GM18505 (cell line): ENCODE data around the gene PAX2.

Experiments used
- ATAC-seq: cut with Tn5 transposase; IDR thresholded peaks from one replicate; pipeline ENCODE4 v1.9.1; 2021; ENCODE audit not compliant: unreplicated experiment
- POLR2A ChIP-seq: IDR thresholded peaks from 4 replicates; pipeline ENCODE4 v1.6.1; 2011; ENCODE audit warnings: borderline replicate concordance; ENCODE audit not compliant: insufficient read depth, insufficient read length; ENCODE audit errors: extremely low read depth

PAX2 gene

DNA sequence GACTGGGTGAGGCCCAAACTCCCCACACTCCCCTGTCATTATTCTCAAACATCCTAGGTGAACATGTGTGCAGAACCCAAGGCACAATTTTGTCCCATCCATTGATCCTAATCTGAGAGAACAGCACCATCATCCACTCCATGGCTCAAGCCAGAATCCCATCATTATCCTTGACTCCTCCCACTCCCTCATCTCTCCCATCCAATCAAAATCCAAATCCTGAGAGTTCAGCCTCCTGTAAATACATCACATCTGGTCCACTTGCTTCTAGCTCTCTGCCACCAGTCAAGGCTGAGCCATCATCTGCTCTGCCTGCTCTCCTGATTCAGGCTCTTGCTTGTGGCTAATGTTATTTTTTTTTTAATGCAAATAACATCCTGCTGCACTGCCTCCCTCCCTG, 91.5 kb downstream of the PAX2 start:
- ATAC-seq: no peak
- no peak for TF ChIP-seq POLR2A

- TF ChIP-seq POLR2A: no peak
- no peak for ATAC-seq
These were observed 91.9 kb downstream of the PAX2 start for GRCh38 chr10:100837300-100837699.

- ATAC-seq: no peak
- TF ChIP-seq POLR2A: no peak
These were observed 93.6 kb downstream of the PAX2 start for GRCh38 chr10:100838986-100839385.

DNA sequence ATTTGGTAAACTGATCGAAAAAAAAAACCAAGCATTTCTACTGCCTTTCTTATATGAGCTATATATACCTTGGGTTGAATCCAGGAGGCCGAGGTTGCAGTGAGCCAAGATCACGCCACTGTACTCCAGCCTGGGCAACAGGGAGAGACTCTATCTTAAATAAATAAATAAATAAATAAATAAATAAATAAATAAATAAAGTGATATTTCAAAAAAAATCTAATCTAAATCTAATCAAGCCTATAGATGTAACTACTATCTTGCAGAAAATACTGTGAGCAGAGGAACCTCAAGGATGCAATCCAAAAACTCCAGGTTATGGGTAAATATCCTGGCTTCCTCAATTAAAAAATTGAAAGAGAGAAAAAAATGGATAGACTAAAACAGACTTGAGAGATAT, 96.1 kb downstream of the PAX2 start:
- TF ChIP-seq POLR2A: no peak

GRCh38 chr10:100847440-100847839, 102.1 kb downstream of the PAX2 start:
- TF ChIP-seq POLR2A: no peak
- no peak for ATAC-seq

More for the DNA sequence above, 96.1 kb downstream of the PAX2 start:
- no peak for ATAC-seq

- TF ChIP-seq POLR2A: no peak
- no peak for ATAC-seq
These were observed 103.4 kb downstream of the PAX2 start for GRCh38 chr10:100848770-100849169.

DNA sequence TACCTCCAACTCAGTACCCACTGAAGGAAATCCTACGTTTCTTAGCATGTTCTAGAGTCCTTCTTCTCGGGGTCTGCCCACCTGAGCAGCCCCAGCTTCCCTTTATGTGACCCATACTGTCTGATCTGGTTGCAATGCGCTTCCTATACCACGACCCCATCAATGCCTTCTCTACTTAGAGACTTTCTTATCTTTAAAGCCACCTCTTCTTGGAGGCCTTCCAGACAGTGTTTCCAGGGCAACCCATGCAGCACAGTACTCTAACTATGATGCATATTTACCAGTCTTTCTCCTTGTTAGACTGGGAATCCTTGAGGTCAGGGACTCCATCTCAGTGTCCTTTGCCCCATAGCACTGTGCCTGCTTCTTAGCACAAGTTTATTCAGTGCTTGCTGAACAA, 112.9 kb downstream of the PAX2 start:
- TF ChIP-seq POLR2A: no peak
- ATAC-seq: no peak

- ATAC-seq: no peak
- no peak for TF ChIP-seq POLR2A
These were observed 113.5 kb downstream of the PAX2 start for GRCh38 chr10:100858747-100859483.

- TF ChIP-seq POLR2A: no peak
- no peak for ATAC-seq
These were observed 114.0 kb downstream of the PAX2 start for GRCh38 chr10:100859484-100859763.

DNA sequence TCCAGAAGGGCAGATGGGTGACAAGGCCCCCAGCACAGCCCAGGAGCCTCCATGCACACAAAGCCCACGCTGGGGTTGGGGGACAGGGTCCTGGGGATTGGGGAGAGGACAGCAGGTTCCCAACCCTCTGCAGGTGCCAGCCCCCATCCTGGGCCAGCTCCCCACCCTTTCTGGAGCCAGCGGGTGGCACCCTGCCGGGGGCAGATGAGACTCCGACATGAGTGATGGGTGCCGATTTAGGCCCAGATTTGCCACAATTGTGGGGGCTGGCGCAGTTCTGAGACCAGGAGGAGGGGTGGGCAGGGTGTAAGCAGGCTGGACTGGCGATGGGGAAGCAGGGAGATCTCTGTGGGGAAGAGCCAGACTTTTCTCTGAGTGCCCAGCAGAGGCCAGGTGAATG, 118.1 kb downstream of the PAX2 start:
- no peak for ATAC-seq
- TF ChIP-seq POLR2A: no peak

GRCh38 chr10:100864036-100864885, 118.9 kb downstream of the PAX2 start:
- TF ChIP-seq POLR2A: no peak
- no peak for ATAC-seq

DNA sequence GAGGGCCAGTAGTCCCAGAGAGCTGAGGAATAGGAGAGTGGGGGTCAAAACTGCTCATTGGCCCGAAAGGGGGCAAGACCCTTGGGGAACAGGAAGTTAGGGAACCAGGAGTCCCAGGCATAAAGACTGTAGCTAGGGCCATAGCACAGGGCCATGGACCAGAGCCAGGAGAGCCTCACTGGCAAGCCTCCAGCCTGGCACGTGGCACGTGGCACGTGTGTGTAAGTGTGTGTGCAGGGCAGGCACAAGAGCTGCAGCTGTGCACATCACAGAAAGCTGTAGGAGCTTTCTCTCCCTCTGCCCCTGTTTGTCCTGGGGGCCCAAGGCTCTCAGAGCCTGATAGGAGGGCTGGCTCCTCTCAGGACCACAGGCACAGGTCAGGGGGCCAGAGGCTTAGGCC, 119.6 kb downstream of the PAX2 start:
- ATAC-seq: no peak
- no peak for TF ChIP-seq POLR2A

DNA sequence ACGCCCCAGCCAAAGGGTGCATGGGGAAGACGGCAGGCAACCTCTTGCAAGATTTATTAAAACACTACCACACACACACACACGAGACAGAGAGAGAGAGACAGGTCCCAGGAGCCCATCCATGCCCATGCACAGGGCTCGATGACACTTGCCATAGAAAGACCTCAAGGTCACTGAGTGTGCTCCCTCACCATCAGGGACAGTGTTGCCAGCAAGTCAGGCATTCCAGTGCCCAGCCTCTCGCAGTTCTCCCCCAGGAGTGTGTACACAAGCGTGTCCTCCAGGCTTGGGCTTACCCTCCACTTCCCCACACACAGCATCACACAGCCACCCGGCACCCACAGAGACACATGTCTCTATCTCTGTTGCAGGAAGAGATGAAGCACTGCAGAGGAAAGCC, 120.6 kb downstream of the PAX2 start:
- no peak for ATAC-seq
- no peak for TF ChIP-seq POLR2A

GRCh38 chr10:100866575-100867098, 121.3 kb downstream of the PAX2 start:
- ATAC-seq: no peak
- TF ChIP-seq POLR2A: no peak
